K562 (cell line): ENCODE data around the gene RPL3. TPM values are rescaled to one million over a fixed set of nuclear protein-coding genes. Genes with fewer than 3 reads are reported as not detected.
A peak's percentile ranks its signal among the peaks of the same experiment; 100 is the strongest.

Experiments
- ATAC-seq: fragments of 200-7000 bp; cut with Tn5 transposase; 3 replicates; pipeline ENCODE4 v1.9.1; 2020; ENCODE audit warnings: moderate library complexity
- BruUV-seq: library from RNA; stranded (reverse); fragments of 400-500 nt; replicated peaks from 2 replicates; lab custom pipeline; 2021; lab: Mats Ljungman, UMichigan
- CTCF ChIA-PET: fragments of 300-600 bp; formaldehyde crosslinking; extraction: SDS; loops from one replicate; lab custom pipeline; 2021; ENCODE audit warnings: low intra/inter-chr PET ratio; lab: Yijun Ruan, JAX
- POLR2A ChIA-PET: fragments of 300-600, 350-650 bp; sonication (Branson Sonifier 250); formaldehyde crosslinking; extraction: SDS; loops from one replicate; lab custom pipeline; 2021; ENCODE audit warnings: antibody characterized with exemption, inconsistent platforms; lab: Yijun Ruan, JAX
- DNase-seq, 4 experiments: peaks; one replicate each; pipeline versions ENCODE4 v3.0.0 to v3.0.0-alpha.2; 2011 to 2018; ENCODE audit warnings: low spot score in 3 of 4, mixed read lengths in 3 of 4; ENCODE audit errors: extremely low read depth in 1 of 4
- FAIRE-seq: peaks from 2 replicates; lab custom pipeline; 2011; peaks lifted over from hg19 to GRCh38; lab: Jason Lieb, UNC
- H2AFZ ChIP-seq: 2 replicates; pipeline ENCODE4 v1.6.0; 2011; ENCODE audit warnings: low read depth, low read length, control low read depth, inconsistent platforms
- H3K27ac ChIP-seq: fragments of 200-600 bp; 3 replicates; pipeline ENCODE4 v1.8.0; 2011; ENCODE audit warnings: low read depth, mild to moderate bottlenecking, control low read depth, inconsistent platforms, low read length, moderate library complexity, mixed read lengths; ENCODE audit errors: extremely low read depth
- H3K27me3 ChIP-seq, 2 experiments: fragments of 300-600 bp in 1 of 2; 2 replicates in 1 of 2; 3 replicates in 1 of 2; pipeline versions ENCODE4 v1.6.0 to v1.8.0; 2011; ENCODE audit warnings: inconsistent platforms in 2 of 2, low read length in 2 of 2, mild to moderate bottlenecking in 1 of 2, mixed read lengths in 1 of 2, moderate library complexity in 1 of 2; ENCODE audit not compliant: control insufficient read depth in 2 of 2, insufficient read depth in 2 of 2
- H3K36me3 ChIP-seq: fragments of 300-600 bp; 3 replicates; pipeline ENCODE4 v1.8.0; 2011; ENCODE audit warnings: mild to moderate bottlenecking, low read length, inconsistent platforms; ENCODE audit not compliant: control insufficient read depth, insufficient read depth
- H3K4me1 ChIP-seq, 2 experiments: fragments of 200-600 bp in 1 of 2; replicated peaks in 1 of 2; 2 replicates in 1 of 2; 3 replicates in 1 of 2; pipeline versions ENCODE4 v1.5.1 to v1.8.0; 2011; ENCODE audit warnings: inconsistent platforms in 2 of 2, low read length in 2 of 2, mild to moderate bottlenecking in 1 of 2, mixed read lengths in 1 of 2, moderate library complexity in 1 of 2; ENCODE audit not compliant: control insufficient read depth in 2 of 2, insufficient read depth in 2 of 2
- H3K4me2 ChIP-seq: 2 replicates; pipeline ENCODE4 v1.6.1; 2011; ENCODE audit warnings: low read length, control low read depth, inconsistent platforms, mixed read lengths; ENCODE audit not compliant: insufficient read depth
- H3K4me3 ChIP-seq: fragments of 200-600 bp; sonication (generic), shearing (Covaris generic); 2 replicates; pipeline ENCODE4 v1.5.1; 2016; ENCODE audit warnings: control low read depth, inconsistent platforms
- H3K79me2 ChIP-seq: fragments of 200-600 bp; 3 replicates; pipeline ENCODE4 v1.8.0; 2011; ENCODE audit warnings: low read length, inconsistent platforms; ENCODE audit not compliant: control insufficient read depth, insufficient read depth
- H3K9ac ChIP-seq, 2 experiments: 2 replicates each; pipeline versions ENCODE4 v1.6.0 to v1.6.1; 2011; ENCODE audit warnings: low read depth in 2 of 2, low read length in 2 of 2, control low read depth in 1 of 2, inconsistent platforms in 1 of 2, mild to moderate bottlenecking in 1 of 2, mixed read lengths in 1 of 2; ENCODE audit not compliant: insufficient read depth in 1 of 2
- H3K9me1 ChIP-seq: one replicate; pipeline ENCODE4 v1.6.0; 2011; ENCODE audit warnings: inconsistent platforms, mild to moderate bottlenecking, low read length, moderate library complexity; ENCODE audit not compliant: control insufficient read depth, insufficient read depth
- H3K9me3 ChIP-seq: replicated peaks from 2 replicates; pipeline ENCODE4 v1.5.1; 2011; ENCODE audit warnings: low read depth, low read length, inconsistent platforms; ENCODE audit not compliant: control insufficient read depth, insufficient read depth
- H4K20me1 ChIP-seq: replicated peaks from 2 replicates; pipeline ENCODE4 v1.6.1; 2011; ENCODE audit warnings: low read length, inconsistent platforms, mixed read lengths; ENCODE audit not compliant: control insufficient read depth, insufficient read depth
- BCL6 ChIP-seq: fragments of 250-450 bp; sonication (Bioruptor Pico); IDR thresholded peaks from 2 replicates; pipeline ENCODE4 v1.4.0; 2020
- CCNT2 ChIP-seq: IDR thresholded peaks from 2 replicates; pipeline ENCODE4 v1.6.1; 2011; ENCODE audit warnings: borderline replicate concordance, low read depth, mild to moderate bottlenecking, moderate library complexity, mixed read lengths, low read length; ENCODE audit not compliant: insufficient read length; ENCODE audit errors: extremely low read depth
- E2F6 ChIP-seq, 2 experiments: IDR thresholded peaks; 2 replicates each; pipeline ENCODE4 v1.6.1; 2011; ENCODE audit warnings: borderline replicate concordance in 1 of 2, control low read depth in 1 of 2, low read depth in 1 of 2, low read length in 1 of 2, mild to moderate bottlenecking in 1 of 2, mixed read lengths in 1 of 2, moderate library complexity in 1 of 2; ENCODE audit not compliant: insufficient read depth in 1 of 2, insufficient read length in 1 of 2, poor library complexity in 1 of 2, severe bottlenecking in 1 of 2; ENCODE audit errors: extremely low read depth in 1 of 2
- EHMT2 ChIP-seq: fragments of 450-650 bp; IDR thresholded peaks from 2 replicates; pipeline ENCODE4 v1.6.1; 2018; ENCODE audit warnings: antibody characterized with exemption
- FOXK2 ChIP-seq, 2 experiments: fragments of 450-650 bp; IDR thresholded peaks in 1 of 2; conservative IDR thresholded peaks in 1 of 2; 2 replicates each; pipeline ENCODE4 v1.6.1; 2016; ENCODE audit warnings: low read depth in 2 of 2, mild to moderate bottlenecking in 1 of 2
- PHF8 ChIP-seq: fragments of 200-600 bp; sonication (generic); IDR thresholded peaks from 2 replicates; pipeline ENCODE4 v1.6.1; 2012; ENCODE audit warnings: mixed run types, mild to moderate bottlenecking, inconsistent platforms, low read length, moderate library complexity, borderline replicate concordance
- TOE1 ChIP-seq, 2 experiments: fragments of 450-650 bp in 1 of 2; sonication (generic) in 1 of 2; formaldehyde crosslinking in 1 of 2; IDR thresholded peaks; 2 replicates each; pipeline versions ENCODE4 v1.7.1 to v1.8.0; 2016 to 2022; ENCODE audit warnings: borderline replicate concordance in 2 of 2, mild to moderate bottlenecking in 2 of 2, antibody characterized with exemption in 1 of 2, inconsistent platforms in 1 of 2, low read depth in 1 of 2, missing genetic modification reagents in 1 of 2, moderate library complexity in 1 of 2
- ZKSCAN3 ChIP-seq: fragments of 250-450 bp; sonication (Bioruptor Pico); IDR thresholded peaks from 2 replicates; pipeline ENCODE4 v1.4.0; 2020
- ZNF644 ChIP-seq: fragments of 200-800 bp; sonication (Bioruptor generic); IDR thresholded peaks from 2 replicates; pipeline ENCODE4 v1.6.1; 2016; ENCODE audit warnings: low read depth, missing genetic modification characterization, missing compliant biosample characterization
- ZNF717 ChIP-seq: fragments of 250-450 bp; sonication (Bioruptor Pico); IDR thresholded peaks from 2 replicates; pipeline ENCODE4 v1.5.0; 2021
- WGBS: fragments of 100-300 bp; shearing (Covaris generic); methylation state at CpG from one replicate; pipeline ENCODE4 v1.1.6; 2016; ENCODE audit warnings: low coverage, mixed read lengths; ENCODE audit not compliant: insufficient coverage; ENCODE audit errors: missing lambda C conversion rate; 5-methylcytosine and 5-hydroxymethylcytosine counted together
- in situ Hi-C: fragments of 300-500 bp; cut with MboI; formaldehyde crosslinking; loops from 4 replicates; pipeline ENCODE4 v1.15.0; 2018; ENCODE audit warnings: inconsistent platforms, mixed read lengths
- intact Hi-C: fragments of 100-400 bp; cut with micrococcal nuclease; formaldehyde crosslinking; loops from 2 replicates; pipeline ENCODE4 v1.14.2; 2022
- polyA plus RNA-seq, 8 experiments: library from polyadenylated mRNA; depleted of rRNA in 4 of 8; stranded (reverse) in 5 of 8; unstranded in 3 of 8; fragments of >200 nt; fragmentation: Nextera tagmentation in 2 of 8; fragmentation: Illumina TruSeq in 1 of 8; extraction: Ambion mirVana in 2 of 8; extraction: Trizol in 1 of 8; gene quantifications; 2 replicates each; pipeline versions ENCODE4 v1.2.1 to v1.2.3, GENCODE V29; 2011 to 2014; ENCODE audit warnings: inconsistent platforms in 1 of 8, missing spikeins in 1 of 8
- total RNA-seq, 7 experiments: library from RNA; depleted of rRNA in 6 of 7; stranded (reverse); fragments of >200 nt in 6 of 7; fragmentation: Illumina TruSeq in 2 of 7; extraction: Trizol in 2 of 7; gene quantifications; 2 replicates each; pipeline versions ENCODE4 v1.2.1 to v1.2.3, GENCODE V29; 2011 to 2021; ENCODE audit warnings: low replicate concordance in 1 of 7
- TF ChIP-seq, protein P1 (sequence below): fragments of 200-800 bp; sonication (Bioruptor generic); IDR thresholded peaks from 2 replicates; pipeline ENCODE4 v1.6.1; 2017; ENCODE audit warnings: missing genetic modification characterization, missing compliant biosample characterization
- TF ChIP-seq, protein P2 (sequence below): IDR thresholded peaks from 2 replicates; pipeline ENCODE4 v1.6.1; 2011; ENCODE audit warnings: borderline replicate concordance, low read depth, mild to moderate bottlenecking, moderate library complexity, low read length; ENCODE audit not compliant: insufficient read depth, poor library complexity, severe bottlenecking
- TF ChIP-seq, protein P3 (sequence below): sonication (generic); formaldehyde crosslinking; IDR thresholded peaks from 2 replicates; pipeline ENCODE4 v1.8.0; 2023; ENCODE audit warnings: mild to moderate bottlenecking, missing genetic modification reagents

The RPL3 gene
- total and polyA plus RNA-seq, 9 of the 15 experiments (the other 6 are each of a cell fraction or from before 2014, with no cell fraction given): 1,624 to 4,066 (median 2,565) TPM

DNA sequence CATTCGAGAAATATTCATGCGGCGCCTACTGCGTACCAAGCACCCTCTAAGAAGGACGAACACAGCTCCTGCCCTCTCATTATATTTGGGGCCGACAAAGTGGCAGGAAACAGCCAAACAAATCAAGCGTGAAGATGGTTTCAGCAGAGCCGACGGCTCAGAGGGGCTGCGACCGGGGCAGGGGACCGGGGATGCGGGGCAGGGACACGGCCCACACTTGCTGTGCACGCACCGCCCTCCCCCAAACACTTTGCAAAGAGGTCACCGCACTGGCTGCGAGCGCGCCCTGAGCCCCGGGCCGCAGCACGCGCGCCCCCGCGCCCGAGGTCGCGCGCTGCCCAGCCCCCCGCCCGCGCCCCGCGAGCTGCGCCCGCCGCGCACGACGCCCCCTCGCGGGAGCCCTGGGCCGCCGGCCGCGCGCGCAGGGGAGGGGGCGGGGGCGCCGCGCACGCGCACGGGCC, 30.1 kb upstream of the RPL3 start:
- H3K79me2 ChIP-seq: peaks cover 6% of the 10 kb centered on the region; the same call in 1 of the 3 replicates
- WGBS: 14% methylated on average over 11 of the region's 57 CpGs
- intact Hi-C loops: no loop called here
- H3K4me3 ChIP-seq: peak overlapping the region; percentile 51
- CTCF ChIA-PET: interaction anchor here (0.5 to 0.6 kb wide), 2 partner anchors 16 to 158 kb away, joined by 3 to 4 read pairs; no protein-coding TSS in a partner anchor
- peak overlapping the region; percentile 93 for H2AFZ ChIP-seq
- no peak for FAIRE-seq
- no TSS peak for BruUV-seq
- peak overlapping the region; percentile 61 to 91 for H3K9ac ChIP-seq
- H3K4me1 ChIP-seq: peaks cover 10 to 34% of the 10 kb centered on the region in 2 experiments; a peak in 4 of 5 replicates
- H3K4me2 ChIP-seq: peak overlapping the region; percentile 75
- in situ Hi-C loops: no loop called here
- no peaks in the 10 kb centered on the region for H3K27me3 ChIP-seq
- H3K36me3 ChIP-seq: no peaks in the 10 kb centered on the region
- ATAC-seq: peak; percentile 59
- H4K20me1 ChIP-seq: no peaks in the 10 kb centered on the region
- POLR2A ChIA-PET: interaction anchor here (0.6 to 2.0 kb wide), 3 partner anchors 10 to 39 kb away, joined by 3 to 10 read pairs (median 4); no protein-coding TSS in a partner anchor
- no peak overlapping the region for H3K27ac ChIP-seq
- H3K9me3 ChIP-seq: no peaks in the 10 kb centered on the region
- no peaks in the 10 kb centered on the region for H3K9me1 ChIP-seq
- DNase-seq: peak; percentile 47 to 96 (median 89)
- TF ChIP-seq, protein P1, sequence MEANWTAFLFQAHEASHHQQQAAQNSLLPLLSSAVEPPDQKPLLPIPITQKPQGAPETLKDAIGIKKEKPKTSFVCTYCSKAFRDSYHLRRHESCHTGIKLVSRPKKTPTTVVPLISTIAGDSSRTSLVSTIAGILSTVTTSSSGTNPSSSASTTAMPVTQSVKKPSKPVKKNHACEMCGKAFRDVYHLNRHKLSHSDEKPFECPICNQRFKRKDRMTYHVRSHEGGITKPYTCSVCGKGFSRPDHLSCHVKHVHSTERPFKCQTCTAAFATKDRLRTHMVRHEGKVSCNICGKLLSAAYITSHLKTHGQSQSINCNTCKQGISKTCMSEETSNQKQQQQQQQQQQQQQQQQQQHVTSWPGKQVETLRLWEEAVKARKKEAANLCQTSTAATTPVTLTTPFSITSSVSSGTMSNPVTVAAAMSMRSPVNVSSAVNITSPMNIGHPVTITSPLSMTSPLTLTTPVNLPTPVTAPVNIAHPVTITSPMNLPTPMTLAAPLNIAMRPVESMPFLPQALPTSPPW (CRISPR knock-in tag): peak; percentile 94
- peak; percentile 61; the same call in 1 of the 2 replicates for TF ChIP-seq PHF8
- no peak for TF ChIP-seq EHMT2
- no peak for TF ChIP-seq CCNT2
- TF ChIP-seq BCL6: no peak
- TF ChIP-seq E2F6 (IDR thresholded peaks at IDR 0.05; ENCODE audit: borderline replicate concordance in 1 of 2, extremely low read depth in 1 of 2, insufficient read depth in 1 of 2, insufficient read length in 1 of 2, low read depth in 1 of 2, low read length in 1 of 2, poor library complexity in 1 of 2, severe bottlenecking in 1 of 2): no peak
- TF ChIP-seq, protein P2, sequence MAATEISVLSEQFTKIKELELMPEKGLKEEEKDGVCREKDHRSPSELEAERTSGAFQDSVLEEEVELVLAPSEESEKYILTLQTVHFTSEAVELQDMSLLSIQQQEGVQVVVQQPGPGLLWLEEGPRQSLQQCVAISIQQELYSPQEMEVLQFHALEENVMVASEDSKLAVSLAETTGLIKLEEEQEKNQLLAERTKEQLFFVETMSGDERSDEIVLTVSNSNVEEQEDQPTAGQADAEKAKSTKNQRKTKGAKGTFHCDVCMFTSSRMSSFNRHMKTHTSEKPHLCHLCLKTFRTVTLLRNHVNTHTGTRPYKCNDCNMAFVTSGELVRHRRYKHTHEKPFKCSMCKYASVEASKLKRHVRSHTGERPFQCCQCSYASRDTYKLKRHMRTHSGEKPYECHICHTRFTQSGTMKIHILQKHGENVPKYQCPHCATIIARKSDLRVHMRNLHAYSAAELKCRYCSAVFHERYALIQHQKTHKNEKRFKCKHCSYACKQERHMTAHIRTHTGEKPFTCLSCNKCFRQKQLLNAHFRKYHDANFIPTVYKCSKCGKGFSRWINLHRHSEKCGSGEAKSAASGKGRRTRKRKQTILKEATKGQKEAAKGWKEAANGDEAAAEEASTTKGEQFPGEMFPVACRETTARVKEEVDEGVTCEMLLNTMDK: peak; percentile 67
- TF ChIP-seq TOE1 (IDR thresholded peaks at IDR 0.05; ENCODE audit: borderline replicate concordance): no peak
- TF ChIP-seq TOE1 (CRISPR knock-in tag; IDR thresholded peaks at IDR 0.05; ENCODE audit: borderline replicate concordance, low read depth): no peak
- TF ChIP-seq, protein P3, sequence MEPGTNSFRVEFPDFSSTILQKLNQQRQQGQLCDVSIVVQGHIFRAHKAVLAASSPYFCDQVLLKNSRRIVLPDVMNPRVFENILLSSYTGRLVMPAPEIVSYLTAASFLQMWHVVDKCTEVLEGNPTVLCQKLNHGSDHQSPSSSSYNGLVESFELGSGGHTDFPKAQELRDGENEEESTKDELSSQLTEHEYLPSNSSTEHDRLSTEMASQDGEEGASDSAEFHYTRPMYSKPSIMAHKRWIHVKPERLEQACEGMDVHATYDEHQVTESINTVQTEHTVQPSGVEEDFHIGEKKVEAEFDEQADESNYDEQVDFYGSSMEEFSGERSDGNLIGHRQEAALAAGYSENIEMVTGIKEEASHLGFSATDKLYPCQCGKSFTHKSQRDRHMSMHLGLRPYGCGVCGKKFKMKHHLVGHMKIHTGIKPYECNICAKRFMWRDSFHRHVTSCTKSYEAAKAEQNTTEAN (CRISPR knock-in tag): no peak
- no peak for TF ChIP-seq FOXK2 (conservative IDR thresholded peaks at IDR 0.05 in 1 of 2, IDR thresholded peaks at IDR 0.05 in 1 of 2; ENCODE audit: low read depth in 2 of 2)
- TF ChIP-seq ZNF717: no peak
- peak; percentile 92 for TF ChIP-seq ZNF644 (tag)
- no peak for TF ChIP-seq ZKSCAN3
